Left ventricle myocardium superior (tissue), 1 donor: Measurements from ENCODE around the gene RGS12. TPM values are rescaled to one million over a fixed set of nuclear protein-coding genes. Genes with fewer than 3 reads are reported as not detected.
"Not testable (repeated sequence)": the region's sequence is repeated elsewhere in the genome, so short reads cannot be mapped to it uniquely, and the experiment has no call there.

Experiments used
- ATAC-seq: fragments of 200-7000 bp; cut with Tn5 transposase; one replicate; pipeline ENCODE4 v1.9.1; 2020; ENCODE audit warnings: mild to moderate bottlenecking, moderate library complexity
- DNase-seq: peaks from one replicate; pipeline ENCODE4 v3.0.0-alpha.2; 2020
- intact Hi-C: fragments of 100-400 bp; cut with micrococcal nuclease; formaldehyde crosslinking; loops from one replicate; pipeline ENCODE4 v1.11.0; 2022
- total RNA-seq: library from RNA; stranded (reverse); fragmentation: NEBNext Ultra II Directional; extraction: Animal tissue kit (Norgen Biotek cat#: 25700); gene quantifications from one replicate; pipeline ENCODE4 v1.2.1, GENCODE V29; 2021
- donor health status: DM: no; HTN: yes; CAD: no; lungs with severe emphysema.

RGS12 gene
- total RNA-seq, 1 donor from 2014 or later, result 14.6 TPM

- intact Hi-C loops, result no loop called here
- ATAC-seq, result peak; percentile 2
- peak; percentile 55 for DNase-seq
These were observed 1.3 kb upstream of the RGS12 start for GRCh38 chr4:3291411-3291968.

GRCh38 chr4:3291969-3292570 lies 751 bp upstream of the RGS12 start:
- DNase-seq (peak; percentile 82), ATAC-seq (peak; percentile 78)
- intact Hi-C loops, result no loop called here

- no peak for ATAC-seq
- no peak for DNase-seq
- intact Hi-C loops, result no loop called here
These were observed 875 bp downstream of the RGS12 start for GRCh38 chr4:3293401-3294391.

- no peak for DNase-seq
These were observed 1.8 kb downstream of the RGS12 start for GRCh38 chr4:3294401-3295241.

GRCh38 chr4:3295837-3296624 lies 3.2 kb downstream of the RGS12 start:
- DNase-seq, result no peak
- ATAC-seq, result no peak
- intact Hi-C loops, result no loop called here

More at GRCh38 chr4:3294401-3295241, 1.8 kb downstream of the RGS12 start:
- intact Hi-C loops, result no loop called here
- no peak for ATAC-seq

GRCh38 chr4:3296651-3297050 lies 3.8 kb downstream of the RGS12 start:
- intact Hi-C loops, result no loop called here
- no peak for ATAC-seq

GRCh38 chr4:3297066-3297859 lies 4.4 kb downstream of the RGS12 start:
- ATAC-seq, result no peak
- DNase-seq, result no peak
- intact Hi-C loops, result no loop called here

More at GRCh38 chr4:3296651-3297050, 3.8 kb downstream of the RGS12 start:
- no peak for DNase-seq

GRCh38 chr4:3299122-3299975 lies 6.5 kb downstream of the RGS12 start:
- DNase-seq (no peak), ATAC-seq (no peak)
- intact Hi-C loops, result no loop called here

- DNase-seq (no peak), ATAC-seq (no peak)
- intact Hi-C loops, result no loop called here
These were observed 7.3 kb downstream of the RGS12 start for GRCh38 chr4:3299976-3300671.

GRCh38 chr4:3300882-3301281 lies 8.1 kb downstream of the RGS12 start:
- DNase-seq, intact Hi-C loops, ATAC-seq: not testable (repeated sequence)

- no peak for ATAC-seq
- intact Hi-C loops, result no loop called here
- DNase-seq, result no peak
These were observed 8.8 kb downstream of the RGS12 start for GRCh38 chr4:3301450-3302172.

- ATAC-seq (no peak), DNase-seq (no peak)
- intact Hi-C loops, result no loop called here
These were observed 9.5 kb downstream of the RGS12 start for GRCh38 chr4:3302173-3302785.

GRCh38 chr4:3302786-3303564 lies 10.2 kb downstream of the RGS12 start:
- DNase-seq, result no peak
- intact Hi-C loops, result no loop called here

GRCh38 chr4:3303565-3303824 lies 10.7 kb downstream of the RGS12 start:
- DNase-seq, result no peak
- intact Hi-C loops, result no loop called here
- ATAC-seq, result no peak

More at GRCh38 chr4:3302786-3303564, 10.2 kb downstream of the RGS12 start:
- ATAC-seq, result no peak
